GM21447 (cell line): ENCODE results near the gene PDLIM4.
A peak's percentile ranks its signal among the peaks of the same experiment; 100 is the strongest.

ENCODE experiments used
- ATAC-seq: cut with Tn5 transposase; IDR thresholded peaks from one replicate; pipeline ENCODE4 v1.9.1; 2021; ENCODE audit not compliant: unreplicated experiment

The PDLIM4 gene

GRCh38 chr5:132266031-132266835, 8.7 kb downstream of the PDLIM4 start:
- ATAC-seq, result no peak

- no peak for ATAC-seq
Observed at GRCh38 chr5:132266836-132267160, 9.3 kb downstream of the PDLIM4 start.

GRCh38 chr5:132267166-132267739, 9.8 kb downstream of the PDLIM4 start:
- ATAC-seq, result no peak

GRCh38 chr5:132267931-132268768, 10.7 kb downstream of the PDLIM4 start:
- ATAC-seq, result no peak

GRCh38 chr5:132268769-132269551, 11.5 kb downstream of the PDLIM4 start:
- peak; percentile 71 for ATAC-seq

- ATAC-seq, result no peak
Observed at GRCh38 chr5:132269635-132270334, 12.3 kb downstream of the PDLIM4 start.

GRCh38 chr5:132270335-132270665, 12.8 kb downstream of the PDLIM4 start:
- ATAC-seq, result no peak

GRCh38 chr5:132270706-132271105, 13.2 kb downstream of the PDLIM4 start:
- ATAC-seq, result no peak

GRCh38 chr5:132271251-132272246, 14.1 kb downstream of the PDLIM4 start:
- no peak for ATAC-seq

GRCh38 chr5:132272311-132273210, 15.1 kb downstream of the PDLIM4 start:
- no peak for ATAC-seq

- ATAC-seq, result no peak
Observed at GRCh38 chr5:132273631-132274030, 16.1 kb downstream of the PDLIM4 start.

- no peak for ATAC-seq
Observed at GRCh38 chr5:132274050-132274792, 16.7 kb downstream of the PDLIM4 start.

- no peak for ATAC-seq
Observed at GRCh38 chr5:132275367-132276220, 18.1 kb downstream of the PDLIM4 start.

- ATAC-seq, result no peak
Observed at GRCh38 chr5:132277256-132277655, 19.8 kb downstream of the PDLIM4 start.

- no peak for ATAC-seq
Observed at GRCh38 chr5:132277971-132278853, 20.7 kb downstream of the PDLIM4 start.

- no peak for ATAC-seq
Observed at GRCh38 chr5:132279801-132280200, 22.3 kb downstream of the PDLIM4 start.
